ENCODE results near the gene RNU4-1.

The RNU4-1 gene

DNA sequence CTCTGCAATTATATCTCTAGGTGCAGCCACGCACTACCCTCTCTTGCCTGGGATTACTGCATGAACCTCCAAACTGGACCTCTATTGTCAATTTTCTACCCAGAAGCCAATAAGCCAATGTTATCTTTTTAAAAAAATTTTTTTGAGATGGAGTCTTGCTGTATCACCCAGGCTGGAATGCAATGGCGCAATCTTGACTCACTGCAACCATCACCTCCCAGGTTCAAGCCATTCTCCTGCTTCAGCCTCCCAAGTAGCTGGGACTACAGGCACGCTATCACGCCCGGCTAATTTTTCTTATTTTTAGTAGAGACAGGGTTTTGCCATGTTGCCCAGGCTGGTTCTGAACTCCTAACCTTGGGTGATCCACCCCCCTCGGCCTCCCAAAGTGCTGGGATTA, 16.3 kb downstream of the RNU4-1 start:
- TF ChIP-seq, protein P1, sequence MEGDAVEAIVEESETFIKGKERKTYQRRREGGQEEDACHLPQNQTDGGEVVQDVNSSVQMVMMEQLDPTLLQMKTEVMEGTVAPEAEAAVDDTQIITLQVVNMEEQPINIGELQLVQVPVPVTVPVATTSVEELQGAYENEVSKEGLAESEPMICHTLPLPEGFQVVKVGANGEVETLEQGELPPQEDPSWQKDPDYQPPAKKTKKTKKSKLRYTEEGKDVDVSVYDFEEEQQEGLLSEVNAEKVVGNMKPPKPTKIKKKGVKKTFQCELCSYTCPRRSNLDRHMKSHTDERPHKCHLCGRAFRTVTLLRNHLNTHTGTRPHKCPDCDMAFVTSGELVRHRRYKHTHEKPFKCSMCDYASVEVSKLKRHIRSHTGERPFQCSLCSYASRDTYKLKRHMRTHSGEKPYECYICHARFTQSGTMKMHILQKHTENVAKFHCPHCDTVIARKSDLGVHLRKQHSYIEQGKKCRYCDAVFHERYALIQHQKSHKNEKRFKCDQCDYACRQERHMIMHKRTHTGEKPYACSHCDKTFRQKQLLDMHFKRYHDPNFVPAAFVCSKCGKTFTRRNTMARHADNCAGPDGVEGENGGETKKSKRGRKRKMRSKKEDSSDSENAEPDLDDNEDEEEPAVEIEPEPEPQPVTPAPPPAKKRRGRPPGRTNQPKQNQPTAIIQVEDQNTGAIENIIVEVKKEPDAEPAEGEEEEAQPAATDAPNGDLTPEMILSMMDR (IDR thresholded peaks at IDR 0.05; ENCODE audit: insufficient read depth, low read depth, low read length, missing control alignments) = no peak
- H3K4me3 ChIP-seq (ENCODE audit: low read length) = no peak overlapping the region
- DNase-seq (ENCODE audit: low read depth) = peak; percentile 70

DNA sequence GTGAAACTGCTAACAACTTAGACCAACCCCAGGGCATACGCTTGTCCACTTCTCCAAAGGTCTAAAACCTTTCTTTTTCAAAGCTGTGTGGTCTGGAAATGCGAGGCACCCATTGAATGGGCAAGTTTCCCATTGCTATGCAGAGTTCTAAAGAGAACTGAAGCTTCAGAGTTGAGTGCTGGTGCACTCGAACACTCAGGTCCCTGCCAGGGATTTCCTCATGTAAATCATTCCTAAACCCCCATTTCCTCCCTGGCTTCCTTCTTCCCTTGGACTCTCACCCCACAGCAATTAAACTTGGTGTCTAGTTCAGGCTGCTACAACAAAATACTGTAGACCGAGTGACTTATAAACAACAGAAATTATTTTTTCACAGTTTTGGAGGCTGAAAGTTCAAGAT, 25.3 kb downstream of the RNU4-1 start:
- DNase-seq (ENCODE audit: low read depth) = no peak
- TF ChIP-seq, protein P1 (IDR thresholded peaks at IDR 0.05; ENCODE audit: insufficient read depth, low read depth, low read length, missing control alignments) = no peak
- H3K4me3 ChIP-seq (ENCODE audit: low read length) = no peak overlapping the region

DNA sequence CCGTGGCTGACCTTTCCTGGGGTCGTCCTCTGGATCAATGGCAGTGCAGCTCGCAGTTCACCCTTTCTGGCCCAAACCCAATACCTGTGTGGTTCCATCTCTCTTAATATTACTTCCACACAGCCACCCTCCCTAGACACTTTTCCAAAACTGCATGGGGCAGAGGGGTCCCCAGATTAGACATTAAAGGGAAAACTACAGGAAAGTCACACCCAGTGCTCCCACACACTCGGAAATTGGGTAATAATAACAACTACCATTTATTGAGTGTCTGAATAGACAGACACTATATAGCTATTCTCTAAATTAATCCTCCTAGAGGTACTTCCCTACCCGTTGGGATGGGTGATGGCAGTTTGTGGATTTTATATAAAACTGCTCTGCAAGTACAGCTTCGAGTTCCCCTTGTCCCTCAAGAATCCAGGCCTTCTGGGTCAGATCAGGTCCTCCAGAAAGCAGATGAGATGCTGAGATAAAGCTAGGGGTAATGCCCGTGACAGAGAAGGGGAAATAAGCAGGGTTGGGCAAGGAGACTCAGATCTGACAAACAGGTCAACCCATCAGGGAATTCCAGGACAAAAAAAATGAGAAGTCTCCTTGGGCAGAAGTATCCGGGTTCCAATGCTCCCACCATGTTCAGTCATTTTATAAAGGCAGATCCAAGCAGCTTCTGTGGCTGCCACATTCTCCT, 26.7 kb downstream of the RNU4-1 start:
- H3K4me3 ChIP-seq (ENCODE audit: low read length) = no peak overlapping the region
- TF ChIP-seq, protein P1 (IDR thresholded peaks at IDR 0.05; ENCODE audit: insufficient read depth, low read depth, low read length, missing control alignments) = no peak
- DNase-seq (ENCODE audit: low read depth) = no peak

DNA sequence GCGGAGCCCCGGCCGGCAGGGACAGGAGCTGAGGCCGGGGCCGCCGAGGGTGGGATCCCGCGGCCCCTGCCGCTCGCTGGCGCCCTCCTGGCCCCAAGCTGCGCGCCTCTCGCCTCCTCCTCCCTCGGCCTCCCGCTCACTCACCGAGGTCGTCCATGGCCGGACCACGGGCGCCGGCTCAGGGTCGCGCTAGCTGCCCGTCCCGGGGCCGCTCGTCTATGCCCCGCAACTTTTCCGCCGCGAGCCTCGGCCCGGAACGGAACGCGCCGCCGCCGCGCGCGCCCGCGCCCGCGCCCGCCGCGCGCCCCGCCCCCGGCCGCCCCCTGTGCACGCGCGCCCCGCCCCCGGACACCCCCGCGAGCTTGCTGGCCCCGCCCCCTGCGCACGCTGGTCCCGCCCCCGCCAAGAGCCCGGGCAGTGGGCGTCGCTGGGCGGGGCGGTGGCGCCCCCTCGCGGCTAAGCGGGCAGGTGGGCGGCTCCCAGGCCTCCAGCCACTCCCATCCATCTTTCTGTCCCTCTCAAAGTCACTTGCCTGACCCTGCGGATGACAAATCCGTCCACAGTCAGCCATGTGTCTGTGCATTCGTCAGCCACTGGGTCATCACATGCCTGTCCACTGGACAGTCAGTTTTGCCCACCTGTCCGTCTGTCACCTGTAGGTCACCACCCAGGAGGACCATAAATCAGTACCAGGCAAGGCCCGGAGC, 27.4 kb downstream of the RNU4-1 start, which contains the start of gene PXN:
Gene PXN, minus strand, starts transcription at position 258 of the 707 bp plus-strand sequence. Its CDS starts 101 bp downstream, at position 157.
- H3K4me3 ChIP-seq (ENCODE audit: low read length) = peak within 1 kb of the TSS; percentile 78
- peak; percentile 83 for DNase-seq (ENCODE audit: low read depth)
- TF ChIP-seq, protein P1 (IDR thresholded peaks at IDR 0.05; ENCODE audit: insufficient read depth, low read depth, low read length, missing control alignments) = peak; percentile 54

DNA sequence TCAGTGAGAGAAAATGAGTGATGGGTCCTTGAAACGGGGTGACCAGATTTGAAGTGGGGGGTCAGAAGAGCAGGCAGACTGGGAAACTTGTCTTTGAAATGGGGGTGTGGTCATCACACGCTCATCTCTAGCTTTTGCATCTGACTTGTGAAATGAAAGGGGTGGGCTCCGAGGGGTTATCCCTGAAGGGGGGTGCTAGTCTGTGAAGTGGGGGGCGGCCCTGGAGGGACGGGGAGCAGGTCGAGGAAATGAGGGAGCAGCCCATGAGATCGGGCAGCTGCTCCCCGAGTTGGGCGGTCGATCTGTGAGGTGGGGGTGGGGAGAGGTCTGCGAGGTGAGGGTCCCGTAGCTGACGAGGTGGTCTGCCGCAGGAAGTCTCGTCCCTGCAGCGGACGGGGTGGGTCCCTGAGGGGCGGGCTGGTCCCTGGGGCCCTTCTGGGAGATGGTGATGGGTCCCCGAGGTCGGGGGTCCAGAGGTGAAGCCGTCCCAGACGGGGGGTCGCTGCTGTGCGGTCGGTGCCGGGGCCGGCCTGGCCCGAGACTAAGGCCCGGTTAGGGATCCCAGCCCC, 28.0 kb downstream of the RNU4-1 start:
- DNase-seq (ENCODE audit: low read depth) = no peak
- H3K4me3 ChIP-seq (ENCODE audit: low read length) = peak overlapping the region; percentile 78
- TF ChIP-seq, protein P1 (IDR thresholded peaks at IDR 0.05; ENCODE audit: insufficient read depth, low read depth, low read length, missing control alignments) = no peak

DNA sequence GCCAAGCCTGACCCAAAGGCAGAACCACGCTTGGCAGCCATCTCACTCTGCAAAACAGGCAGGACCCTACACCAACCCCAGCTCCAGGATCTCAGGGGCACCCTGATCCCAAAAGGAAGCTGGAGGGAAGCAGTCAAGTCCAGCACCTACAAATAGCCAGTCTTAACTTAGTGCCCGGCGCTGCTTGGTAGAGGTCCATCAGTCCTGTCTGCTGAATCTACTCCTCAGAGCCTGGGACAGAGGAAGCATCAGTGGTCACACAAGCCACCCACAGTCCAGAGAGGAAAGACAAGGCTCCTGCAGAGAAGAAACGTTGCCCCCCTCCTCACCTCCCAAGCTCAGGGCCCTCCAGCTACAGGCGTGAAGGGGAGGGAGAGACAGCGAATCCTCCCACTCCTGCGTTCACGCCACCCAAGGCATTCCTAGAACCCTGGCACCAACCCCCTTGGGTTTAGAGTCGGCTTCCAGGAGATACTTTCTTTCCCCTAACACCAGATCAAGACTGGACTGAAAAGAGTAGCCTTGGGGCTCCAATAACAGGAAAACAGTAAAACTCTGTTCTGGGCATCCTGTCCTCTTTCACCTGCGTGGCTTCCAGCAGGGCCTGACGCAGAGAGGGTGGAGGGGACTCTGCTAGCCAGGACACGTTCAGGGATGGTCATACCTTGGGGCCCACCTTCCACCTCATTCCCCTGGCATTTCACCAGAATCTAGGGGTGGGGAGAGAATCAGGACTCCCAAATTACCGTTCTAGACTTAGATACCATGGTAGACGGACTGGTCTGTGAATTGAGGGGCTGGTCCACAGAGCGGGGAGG, 28.7 kb downstream of the RNU4-1 start:
- peak overlapping the region; percentile 78 for H3K4me3 ChIP-seq (ENCODE audit: low read length)
- DNase-seq (ENCODE audit: low read depth) = peak; percentile 95
- TF ChIP-seq, protein P1 (IDR thresholded peaks at IDR 0.05; ENCODE audit: insufficient read depth, low read depth, low read length, missing control alignments) = no peak
